Left ventricle myocardium superior (tissue), 1 donor: ENCODE measurements around the gene ABCA4. TPM values are rescaled to one million over a fixed set of nuclear protein-coding genes. Genes with fewer than 3 reads are reported as not detected.

Experiments used
- ATAC-seq: fragments of 200-7000 bp; cut with Tn5 transposase; one replicate; pipeline ENCODE4 v1.9.1; 2020; ENCODE audit warnings: mild to moderate bottlenecking, moderate library complexity
- DNase-seq: peaks from one replicate; pipeline ENCODE4 v3.0.0-alpha.2; 2020
- intact Hi-C: fragments of 100-400 bp; cut with micrococcal nuclease; formaldehyde crosslinking; loops from one replicate; pipeline ENCODE4 v1.11.0; 2022
- total RNA-seq: library from RNA; stranded (reverse); fragmentation: NEBNext Ultra II Directional; extraction: Animal tissue kit (Norgen Biotek cat#: 25700); gene quantifications from one replicate; pipeline ENCODE4 v1.2.1, GENCODE V29; 2021
- donor health status: DM: no; HTN: yes; CAD: no; lungs with severe emphysema.

ABCA4 gene
- total RNA-seq, 1 donor from 2014 or later: 0.55 TPM

DNA sequence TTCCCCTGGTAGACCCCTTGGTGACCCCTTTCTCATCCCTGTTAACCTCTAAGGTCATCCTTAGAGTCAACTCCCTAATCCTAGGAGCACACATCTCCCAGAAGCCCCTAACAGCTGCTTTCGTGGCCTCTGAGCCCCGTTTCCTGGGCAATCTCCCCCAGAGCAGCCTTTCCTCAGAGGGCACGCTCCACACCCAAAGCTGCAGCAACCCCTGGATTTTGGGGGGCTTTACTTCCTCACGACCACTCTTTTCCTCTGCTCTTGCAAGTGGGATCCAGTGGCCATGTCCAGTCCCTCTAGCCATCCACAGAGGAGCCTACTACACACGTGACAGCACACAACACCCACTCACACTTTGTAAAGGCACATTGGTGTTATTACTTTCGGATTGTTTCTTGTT is 13.8 kb downstream of the ABCA4 start:
- ATAC-seq (no peak), DNase-seq (no peak)
- intact Hi-C loops: no loop called here

DNA sequence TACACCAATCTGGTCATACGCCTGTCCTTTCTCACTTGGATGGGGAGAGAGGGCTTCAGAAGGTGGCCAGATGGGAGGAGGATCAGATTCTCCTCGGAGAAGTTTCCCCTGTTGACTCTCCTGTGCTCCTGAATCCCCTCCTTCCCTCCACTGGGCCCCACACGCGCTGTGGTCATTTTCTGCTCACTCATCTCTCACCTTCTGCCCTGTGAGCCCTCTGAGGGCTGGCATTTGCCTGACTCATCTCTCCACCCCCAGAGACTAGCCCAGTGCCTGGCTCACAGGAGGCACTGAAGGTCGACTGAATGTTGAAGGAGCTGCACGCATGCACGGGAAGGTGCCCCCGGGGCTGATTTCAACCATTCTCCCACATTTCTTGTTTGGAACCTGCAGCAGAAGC is 14.2 kb downstream of the ABCA4 start:
- no peak for DNase-seq
- intact Hi-C loops: no loop called here
- ATAC-seq: no peak

DNA sequence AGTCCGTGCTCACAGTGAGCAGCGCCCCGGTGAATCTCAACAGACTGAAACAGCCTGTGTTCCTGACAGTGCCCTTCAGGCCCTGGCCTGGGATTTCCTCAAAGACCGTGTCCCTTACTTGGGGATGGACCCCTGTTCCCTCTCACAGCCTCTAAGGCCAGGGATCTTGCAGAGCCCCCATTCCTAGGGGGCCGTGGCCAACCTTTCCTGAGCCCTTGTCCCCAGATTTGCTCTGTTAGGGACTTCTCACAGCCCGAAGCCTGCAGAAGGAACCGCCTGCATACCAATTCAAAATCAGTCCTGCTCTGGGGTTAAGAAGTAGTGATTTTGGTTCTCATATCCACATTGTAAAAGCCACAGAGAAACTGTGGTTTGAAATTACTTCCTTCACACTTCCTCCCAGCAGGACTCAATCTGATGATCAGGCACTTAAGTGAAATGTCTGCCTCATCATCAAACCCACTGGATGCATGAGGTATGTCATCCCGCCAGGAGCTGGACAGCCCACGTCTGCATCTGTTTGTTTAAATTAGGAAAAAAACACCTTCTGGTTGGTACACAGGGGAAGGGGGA is 14.9 kb downstream of the ABCA4 start:
- intact Hi-C loops: no loop called here
- DNase-seq (no peak), ATAC-seq (no peak)

DNA sequence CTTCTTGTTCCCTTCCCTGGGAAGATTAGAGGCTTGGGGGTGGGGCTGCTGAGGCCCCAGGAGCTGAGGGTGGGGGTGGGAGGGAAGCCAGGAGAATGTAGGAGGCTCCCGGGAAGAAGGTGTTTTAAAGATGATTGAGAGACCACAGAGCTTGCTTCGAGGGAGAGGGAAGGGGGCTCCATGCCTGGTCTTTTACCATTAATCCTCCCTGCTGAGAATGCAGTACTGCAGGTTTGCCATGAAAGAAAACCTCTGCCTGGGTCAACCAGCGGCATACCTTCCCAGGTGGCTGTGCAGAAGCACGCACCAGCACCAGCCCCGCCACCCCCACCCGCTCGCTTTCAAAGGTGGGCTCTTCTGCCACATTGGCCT is 15.4 kb downstream of the ABCA4 start:
- intact Hi-C loops: no loop called here
- no peak for DNase-seq
- no peak for ATAC-seq

DNA sequence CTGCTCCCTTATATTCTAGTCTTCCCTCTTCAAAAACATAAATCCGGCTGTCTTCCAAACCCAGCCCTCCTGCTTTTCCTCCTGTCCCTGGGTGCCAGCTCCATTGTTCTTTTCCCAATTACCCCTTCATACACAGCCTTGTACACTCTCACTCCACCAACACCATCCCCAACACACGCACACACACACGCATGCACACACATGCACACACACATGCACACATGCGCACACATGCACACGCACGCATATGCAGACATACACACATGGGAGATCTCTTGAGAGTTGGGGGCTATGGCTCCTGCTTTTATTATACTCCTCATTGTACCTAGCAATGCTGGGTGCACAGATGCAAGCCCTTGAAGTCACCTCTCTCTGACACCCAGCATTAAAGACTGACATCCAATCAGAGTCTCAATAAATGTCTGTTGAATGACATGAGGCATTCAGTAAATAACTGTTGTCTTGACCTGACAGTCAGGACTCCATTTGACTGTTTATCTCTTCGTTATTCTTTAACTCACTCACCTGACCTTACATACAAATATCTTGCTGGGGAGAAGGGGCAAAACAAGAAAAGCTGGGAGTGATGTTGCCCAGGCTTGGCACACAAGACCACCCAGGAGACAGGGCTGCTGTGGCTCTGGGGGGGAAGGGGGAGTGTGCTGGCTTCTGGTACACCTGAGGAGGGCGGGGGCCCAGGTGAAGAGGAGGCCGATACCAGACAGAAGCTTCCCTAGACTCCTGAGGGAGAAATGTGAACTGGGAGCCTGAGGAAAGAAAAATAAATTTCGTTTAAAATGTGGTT is 16.0 kb downstream of the ABCA4 start:
- intact Hi-C loops: no loop called here
- ATAC-seq: no peak

DNA sequence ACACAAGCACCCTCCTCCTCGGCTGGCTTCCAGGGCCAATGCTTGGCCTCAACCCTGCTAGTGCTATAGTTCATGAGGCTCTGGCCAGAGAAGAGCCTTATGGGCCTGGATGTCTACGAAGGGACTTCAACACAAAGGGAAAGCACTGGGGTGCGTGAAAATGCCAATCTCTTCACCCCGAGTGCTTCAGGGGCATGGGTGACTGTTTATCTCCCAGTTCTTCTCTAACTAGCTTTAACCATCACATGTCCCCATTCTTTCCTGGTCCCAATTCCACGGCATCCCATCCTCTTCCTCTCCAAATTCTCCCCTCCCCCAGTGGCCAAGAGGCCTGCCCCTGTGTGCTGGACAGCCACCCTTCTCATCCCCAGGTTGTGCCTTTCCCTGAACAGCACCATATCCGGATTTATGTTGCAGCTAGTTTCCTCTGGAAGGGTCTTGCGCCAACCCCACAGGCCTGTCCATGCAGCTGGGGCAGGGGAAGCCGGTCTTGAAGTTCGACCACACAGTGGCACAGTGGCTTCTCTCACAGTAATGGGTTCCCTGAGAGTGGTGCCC is 16.7 kb downstream of the ABCA4 start:
- intact Hi-C loops: no loop called here
- ATAC-seq (no peak), DNase-seq (no peak)

More for the DNA sequence above, 16.0 kb downstream of the ABCA4 start:
- DNase-seq: no peak

DNA sequence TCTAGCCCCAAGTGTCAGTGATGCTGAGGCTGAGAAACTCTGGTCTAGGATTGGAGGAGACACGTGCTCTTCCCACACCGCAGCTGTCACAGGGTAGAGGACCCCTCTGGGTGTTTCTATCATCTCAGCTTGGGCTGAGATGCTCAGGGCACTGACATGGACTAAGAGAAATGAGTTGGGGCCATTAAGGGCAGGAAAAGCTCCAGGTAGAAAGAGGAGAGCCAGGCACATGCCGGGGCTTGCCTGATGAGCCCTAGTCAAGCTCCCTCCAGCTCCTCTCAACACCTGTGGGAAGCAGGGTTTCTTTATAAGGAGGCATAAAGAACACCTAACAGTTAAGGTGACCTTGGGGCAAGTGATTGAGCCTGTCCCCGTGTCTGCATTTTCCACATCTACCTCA is 17.3 kb downstream of the ABCA4 start:
- intact Hi-C loops: no loop called here
- DNase-seq (no peak), ATAC-seq (no peak)

DNA sequence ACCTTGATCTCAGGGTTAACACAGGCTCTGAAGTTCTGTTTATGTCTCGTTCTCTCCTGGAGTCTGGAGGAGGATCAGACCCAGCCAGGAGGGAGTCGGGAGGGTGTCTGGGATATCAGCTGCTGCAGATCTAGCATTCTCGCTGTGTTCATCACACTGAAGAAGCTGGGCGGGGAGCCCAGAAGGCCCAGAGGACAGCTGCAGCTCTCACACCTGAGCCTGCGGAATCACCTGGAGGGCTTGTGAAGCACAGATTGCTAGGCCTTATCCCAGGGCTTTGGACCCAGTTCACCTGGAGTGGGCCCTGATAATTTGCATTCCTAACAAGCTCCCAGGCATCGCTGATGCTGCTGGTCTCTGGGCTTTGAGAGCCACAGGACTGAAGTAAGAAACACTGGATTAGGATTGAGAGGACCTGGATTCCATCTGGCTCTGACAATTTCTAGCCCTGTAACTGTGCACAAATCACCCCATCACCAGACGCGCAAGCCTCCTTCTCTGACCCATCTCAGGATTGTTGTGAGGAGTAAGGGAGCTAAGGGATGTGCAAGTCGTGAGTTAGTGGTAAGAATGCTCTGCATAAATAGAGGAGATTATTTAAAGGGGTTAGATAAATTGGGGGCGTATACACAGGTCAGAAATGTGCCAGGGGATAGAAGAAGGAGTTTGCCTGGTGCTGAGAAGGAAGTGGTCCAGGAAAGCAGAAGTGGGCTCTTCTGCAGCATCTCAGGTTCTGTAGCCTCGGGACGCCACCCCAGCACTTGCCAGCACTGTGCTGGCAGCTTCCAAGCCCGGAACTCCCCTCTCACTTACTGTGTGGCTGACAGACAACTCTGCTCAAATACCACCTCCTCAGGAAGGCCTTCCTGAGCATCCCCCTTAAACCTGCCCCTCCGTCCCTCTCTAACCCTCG is 19.1 kb downstream of the ABCA4 start:
- no peak for ATAC-seq
- intact Hi-C loops: no loop called here
- DNase-seq: no peak

DNA sequence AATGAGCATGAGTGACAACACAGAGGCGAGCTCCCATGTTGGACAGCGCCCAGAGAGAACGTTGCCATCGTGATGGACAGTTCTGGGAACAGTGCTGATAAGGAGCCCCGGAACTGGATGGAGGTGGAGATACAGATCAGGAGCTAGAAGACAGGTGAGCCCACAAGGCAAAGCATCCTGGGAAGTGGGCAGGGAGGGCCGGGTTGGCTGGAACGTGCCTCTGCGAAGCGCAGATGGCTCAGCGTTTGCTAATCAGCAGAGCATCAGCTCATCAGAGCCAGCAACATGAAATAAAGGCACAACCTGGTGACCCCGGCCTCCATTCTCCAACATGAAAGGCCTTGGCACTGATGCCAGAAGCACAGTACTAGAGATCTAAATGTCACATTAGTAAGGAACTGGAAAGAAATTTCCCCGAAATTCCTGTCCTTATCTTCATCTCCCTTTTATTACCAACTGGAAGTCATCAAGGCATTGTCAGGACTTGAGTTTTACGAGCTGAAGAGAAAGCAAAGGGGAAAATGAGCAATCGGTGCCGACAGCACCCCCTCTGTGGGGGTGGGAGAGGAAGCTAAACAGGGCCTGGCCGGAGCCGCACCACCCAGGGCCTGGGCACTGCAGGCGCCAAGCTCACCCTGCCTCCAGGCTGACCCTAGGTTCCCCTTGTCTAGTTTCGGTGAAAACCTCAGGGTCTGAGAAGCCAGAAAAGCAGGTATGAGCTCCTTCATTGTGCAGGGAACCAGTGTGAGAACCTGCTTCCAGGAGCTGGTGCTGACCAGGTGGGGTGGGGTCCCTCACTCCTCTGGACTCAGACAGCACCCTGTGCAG is 19.9 kb downstream of the ABCA4 start:
- DNase-seq (no peak), ATAC-seq (no peak)
- intact Hi-C loops: no loop called here

DNA sequence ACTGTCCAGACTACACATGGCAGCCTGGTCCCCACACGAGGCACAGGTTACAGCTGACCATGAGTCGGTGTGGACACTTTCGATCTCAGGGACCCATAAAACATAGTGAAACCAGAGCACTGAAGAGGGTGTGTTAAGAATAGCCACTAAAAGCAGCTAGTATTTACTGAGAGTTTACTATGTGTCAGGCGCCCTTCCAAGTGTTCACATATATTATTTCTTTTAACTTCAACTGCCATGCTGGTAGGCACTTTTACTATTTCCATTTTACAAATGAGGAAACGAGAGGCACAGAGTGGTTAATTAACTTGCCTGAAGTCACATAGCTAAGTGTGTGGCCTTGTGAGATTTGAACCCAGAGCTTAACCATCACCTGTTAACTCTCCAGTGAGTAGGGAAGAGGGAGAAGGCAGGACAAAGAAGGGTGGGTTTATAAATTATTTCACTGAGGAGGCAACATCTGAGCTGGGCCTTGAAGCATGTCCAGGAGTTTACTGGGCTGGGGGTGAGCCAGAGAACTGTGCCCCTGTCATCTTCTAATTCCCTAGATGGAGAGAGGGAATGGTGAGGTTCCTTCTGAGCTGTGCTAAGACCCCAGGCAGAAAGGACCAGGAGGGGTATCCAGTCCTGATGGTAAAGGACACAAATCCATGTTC is 20.7 kb downstream of the ABCA4 start:
- intact Hi-C loops: no loop called here
- ATAC-seq (no peak), DNase-seq (no peak)

DNA sequence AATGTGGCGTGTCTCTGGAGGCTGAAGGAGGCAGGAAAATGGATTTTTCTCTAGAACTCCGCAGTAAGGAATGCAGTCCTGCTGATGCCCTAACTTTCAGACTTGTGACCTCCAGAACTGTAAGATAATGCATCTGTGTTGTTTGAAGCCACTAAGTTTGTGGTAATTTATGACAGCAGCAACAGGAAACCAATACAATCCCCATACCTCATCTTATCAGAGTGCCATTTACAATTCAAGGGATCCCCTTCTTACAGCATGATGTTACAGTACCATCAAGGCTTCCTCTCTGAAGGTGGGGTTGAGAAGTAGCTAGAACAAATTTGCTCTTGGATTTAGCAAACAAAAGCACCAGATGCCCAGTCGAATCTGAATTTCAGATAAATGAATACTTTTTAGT is 21.6 kb downstream of the ABCA4 start:
- DNase-seq (no peak), ATAC-seq (no peak)
- intact Hi-C loops: no loop called here

DNA sequence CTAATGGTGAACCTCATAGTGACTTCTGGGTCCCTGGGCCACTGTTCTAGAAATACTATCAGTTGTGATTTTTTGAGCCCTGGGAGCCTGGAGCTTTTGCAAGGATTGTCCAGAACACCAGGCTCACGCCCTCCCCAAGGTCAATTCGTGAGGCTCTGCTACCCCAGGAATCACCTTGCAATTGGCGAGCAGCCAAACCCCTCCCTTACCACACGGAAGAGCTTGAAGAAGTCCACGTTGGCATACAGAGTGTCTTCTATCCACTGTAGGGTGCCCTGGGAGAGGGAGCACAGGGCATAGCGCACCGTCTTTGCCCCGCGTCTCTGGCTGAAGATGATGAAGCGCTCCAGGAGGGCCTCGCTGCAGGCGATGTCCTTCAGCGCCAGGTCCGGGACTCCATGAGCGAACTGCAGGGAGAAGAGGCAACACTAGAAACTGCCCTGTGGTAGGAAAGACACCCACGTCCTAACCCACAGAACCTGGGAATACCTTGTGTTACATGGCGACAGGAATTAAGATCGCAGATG is 22.3 kb downstream of the ABCA4 start:
- DNase-seq (no peak), ATAC-seq (no peak)
- intact Hi-C loops: no loop called here

DNA sequence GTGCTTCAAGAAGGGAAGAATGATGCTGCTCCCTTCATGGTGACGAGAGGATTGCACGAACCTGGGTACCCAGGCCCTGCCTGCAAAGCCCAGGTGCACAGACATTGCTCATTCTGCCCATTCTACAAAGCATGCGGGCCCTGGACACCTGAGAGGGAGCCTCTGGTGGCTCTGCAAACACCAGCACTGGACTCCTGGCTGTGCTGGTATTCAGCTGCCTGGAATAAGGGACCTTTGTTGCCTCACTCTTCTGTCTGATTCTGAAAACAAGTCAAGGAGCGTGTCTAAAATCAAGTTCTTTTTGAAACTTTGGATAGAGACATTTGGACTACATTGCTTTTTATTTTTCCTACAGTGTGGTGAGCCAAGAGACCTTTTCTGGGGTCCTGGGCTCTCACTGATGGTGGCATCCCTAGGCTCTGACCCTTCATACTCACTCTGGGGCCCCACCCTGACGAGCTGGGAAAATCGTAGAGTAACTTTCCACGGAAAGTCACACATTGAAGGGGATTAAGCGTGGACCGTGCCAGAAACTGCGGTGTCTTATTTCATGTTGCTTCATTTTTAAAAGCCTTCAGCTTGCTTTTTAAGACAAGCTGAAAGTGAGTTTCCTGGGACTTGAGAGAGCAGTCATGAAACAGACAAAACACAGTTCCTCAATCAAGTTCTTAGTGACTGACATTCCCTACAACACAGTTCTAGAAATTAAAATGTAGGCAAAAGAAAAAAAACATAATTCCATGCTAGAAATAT is 24.0 kb downstream of the ABCA4 start:
- intact Hi-C loops: no loop called here
- peak; percentile 49 for DNase-seq
- peak; percentile 16 for ATAC-seq

DNA sequence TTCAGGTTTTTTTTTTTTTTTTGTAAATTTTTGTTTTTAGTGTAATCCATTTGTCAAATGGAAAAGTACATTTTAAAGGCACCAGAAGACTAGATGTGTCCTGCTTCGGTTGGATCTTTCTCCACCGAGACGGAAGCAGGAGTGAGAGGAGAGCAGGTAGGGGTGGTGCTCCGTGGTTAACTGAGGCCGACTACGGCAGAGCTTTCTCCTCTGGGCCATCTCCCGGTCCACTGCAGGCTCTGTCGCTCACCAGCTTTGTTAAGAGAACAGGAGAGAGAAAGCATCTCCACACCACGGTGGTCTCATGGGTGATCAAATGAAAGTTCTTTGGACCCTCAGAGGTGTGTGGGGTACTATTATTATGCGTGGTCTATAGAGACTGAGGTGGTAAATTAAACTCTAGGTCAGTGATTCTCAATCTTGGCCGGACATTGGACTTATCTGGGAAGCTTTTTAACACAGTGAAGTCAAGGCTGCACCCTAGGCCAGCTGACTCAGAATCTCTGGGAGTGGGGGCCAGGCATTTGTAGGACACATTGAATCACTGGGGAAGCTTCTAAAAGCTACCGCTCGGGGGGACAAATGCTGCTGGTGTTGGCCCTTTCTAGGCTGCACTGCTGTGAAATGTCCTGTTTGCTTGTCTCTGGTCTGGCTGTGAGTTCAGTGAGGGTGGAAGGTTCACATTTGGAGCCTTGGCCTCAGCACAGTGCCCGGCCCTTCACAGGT is 25.0 kb downstream of the ABCA4 start:
- ATAC-seq: peak; percentile 76
- DNase-seq: peak; percentile 70
- intact Hi-C loops: no loop called here

DNA sequence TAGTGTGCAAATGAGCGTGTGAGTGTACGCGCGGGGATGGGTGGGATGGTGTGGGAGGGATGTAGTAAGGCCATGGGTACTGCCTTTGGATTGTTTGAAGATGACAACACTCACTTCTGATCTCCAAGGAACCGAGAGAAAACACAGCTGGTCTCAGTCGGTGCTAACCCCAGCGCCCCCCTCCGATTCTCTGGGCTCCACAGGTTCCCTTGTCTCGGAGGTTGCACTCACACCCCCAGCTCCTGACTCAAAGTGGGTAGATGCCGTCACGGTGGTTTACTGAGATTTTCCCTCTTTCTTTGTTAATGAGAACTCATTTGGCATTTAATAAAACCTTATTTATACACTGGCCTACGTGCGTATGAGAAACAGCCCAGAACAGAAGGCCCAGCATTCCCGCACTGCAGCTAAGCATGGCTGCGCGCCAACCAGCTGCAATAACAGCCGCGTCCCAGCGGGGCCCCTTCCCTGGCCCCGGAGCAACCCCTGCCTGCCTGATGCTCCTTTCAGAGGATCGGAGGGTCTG is 25.8 kb downstream of the ABCA4 start:
- intact Hi-C loops: no loop called here
- DNase-seq (peak; percentile 94), ATAC-seq (peak; percentile 85)

DNA sequence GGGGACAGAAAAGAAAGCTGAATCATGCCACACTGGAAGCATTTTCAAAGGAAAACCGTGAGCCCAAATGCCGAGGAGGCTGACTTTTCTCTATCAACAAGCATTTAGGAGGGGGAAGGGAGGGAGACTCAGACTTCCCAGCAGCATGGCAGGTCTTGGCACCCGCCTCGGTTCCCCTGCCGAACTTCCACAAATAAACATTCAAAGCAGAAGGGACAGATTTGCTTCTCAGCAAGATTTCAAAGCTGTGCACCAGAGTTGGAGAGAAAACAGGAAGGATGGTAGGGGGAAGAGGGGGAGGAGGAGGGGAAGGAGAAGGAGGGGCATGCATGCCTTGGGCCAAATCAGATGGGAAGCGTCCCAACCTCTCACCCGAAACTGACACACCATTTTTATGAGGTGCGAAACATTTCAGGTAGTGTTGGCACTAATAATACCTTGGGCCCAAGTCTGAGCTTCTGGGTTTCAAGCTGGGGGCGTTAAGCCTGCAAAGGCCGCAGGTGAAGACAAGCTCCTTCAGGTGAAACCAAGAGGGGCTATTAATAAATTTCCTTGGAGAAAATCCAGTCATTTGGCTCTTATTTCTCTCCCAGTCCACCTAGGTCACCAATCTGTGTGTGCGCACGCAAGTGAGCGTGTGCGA is 26.4 kb downstream of the ABCA4 start:
- ATAC-seq (peak; percentile 45), DNase-seq (peak; percentile 85)
- intact Hi-C loops: no loop called here
